ENCODE results near the gene WDR1. TPM values are rescaled to one million over a fixed set of nuclear protein-coding genes. Genes with fewer than 3 reads are reported as not detected.
A peak's percentile ranks its signal among the peaks of the same experiment; 100 is the strongest.

The WDR1 gene
- total and polyA plus RNA-seq, 2 of the 13 experiments (the other 11 are each of a cell fraction or from before 2014, with no cell fraction given) = 106 to 198 TPM

DNA sequence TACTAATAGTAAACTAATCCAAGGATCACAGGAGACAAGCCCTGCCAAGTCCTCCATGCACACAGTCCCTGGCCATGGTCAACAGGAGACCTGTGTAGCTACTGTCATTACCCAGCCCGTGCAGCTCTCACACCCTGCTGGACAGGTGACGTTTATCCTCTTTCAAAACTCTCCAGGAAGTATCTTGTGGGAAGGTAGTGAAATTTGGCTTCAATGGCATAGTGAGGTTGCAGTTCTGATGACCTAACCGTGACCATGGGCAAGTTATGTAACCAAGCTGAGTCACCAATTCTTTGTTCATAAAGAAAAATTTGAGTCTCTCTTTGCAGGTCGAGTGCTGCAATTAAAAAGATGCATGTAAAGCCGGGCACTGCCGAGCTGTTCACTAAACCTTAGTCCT lies 84.0 kb downstream of the WDR1 start (continued):
- TF ChIP-seq, protein P1, sequence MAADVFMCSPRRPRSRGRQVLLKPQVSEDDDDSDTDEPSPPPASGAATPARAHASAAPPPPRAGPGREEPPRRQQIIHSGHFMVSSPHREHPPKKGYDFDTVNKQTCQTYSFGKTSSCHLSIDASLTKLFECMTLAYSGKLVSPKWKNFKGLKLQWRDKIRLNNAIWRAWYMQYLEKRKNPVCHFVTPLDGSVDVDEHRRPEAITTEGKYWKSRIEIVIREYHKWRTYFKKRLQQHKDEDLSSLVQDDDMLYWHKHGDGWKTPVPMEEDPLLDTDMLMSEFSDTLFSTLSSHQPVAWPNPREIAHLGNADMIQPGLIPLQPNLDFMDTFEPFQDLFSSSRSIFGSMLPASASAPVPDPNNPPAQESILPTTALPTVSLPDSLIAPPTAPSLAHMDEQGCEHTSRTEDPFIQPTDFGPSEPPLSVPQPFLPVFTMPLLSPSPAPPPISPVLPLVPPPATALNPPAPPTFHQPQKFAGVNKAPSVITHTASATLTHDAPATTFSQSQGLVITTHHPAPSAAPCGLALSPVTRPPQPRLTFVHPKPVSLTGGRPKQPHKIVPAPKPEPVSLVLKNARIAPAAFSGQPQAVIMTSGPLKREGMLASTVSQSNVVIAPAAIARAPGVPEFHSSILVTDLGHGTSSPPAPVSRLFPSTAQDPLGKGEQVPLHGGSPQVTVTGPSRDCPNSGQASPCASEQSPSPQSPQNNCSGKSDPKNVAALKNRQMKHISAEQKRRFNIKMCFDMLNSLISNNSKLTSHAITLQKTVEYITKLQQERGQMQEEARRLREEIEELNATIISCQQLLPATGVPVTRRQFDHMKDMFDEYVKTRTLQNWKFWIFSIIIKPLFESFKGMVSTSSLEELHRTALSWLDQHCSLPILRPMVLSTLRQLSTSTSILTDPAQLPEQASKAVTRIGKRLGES (CRISPR knock-in tag; IDR thresholded peaks at IDR 0.05; ENCODE audit: borderline replicate concordance) = no peak
- TF ChIP-seq, protein P2, sequence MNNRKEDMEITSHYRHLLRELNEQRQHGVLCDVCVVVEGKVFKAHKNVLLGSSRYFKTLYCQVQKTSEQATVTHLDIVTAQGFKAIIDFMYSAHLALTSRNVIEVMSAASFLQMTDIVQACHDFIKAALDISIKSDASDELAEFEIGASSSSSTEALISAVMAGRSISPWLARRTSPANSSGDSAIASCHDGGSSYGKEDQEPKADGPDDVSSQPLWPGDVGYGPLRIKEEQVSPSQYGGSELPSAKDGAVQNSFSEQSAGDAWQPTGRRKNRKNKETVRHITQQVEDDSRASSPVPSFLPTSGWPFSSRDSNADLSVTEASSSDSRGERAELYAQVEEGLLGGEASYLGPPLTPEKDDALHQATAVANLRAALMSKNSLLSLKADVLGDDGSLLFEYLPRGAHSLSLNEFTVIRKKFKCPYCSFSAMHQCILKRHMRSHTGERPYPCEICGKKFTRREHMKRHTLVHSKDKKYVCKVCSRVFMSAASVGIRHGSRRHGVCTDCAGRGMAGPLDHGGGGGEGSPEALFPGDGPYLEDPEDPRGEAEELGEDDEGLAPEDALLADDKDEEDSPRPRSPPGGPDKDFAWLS (CRISPR knock-in tag; IDR thresholded peaks at IDR 0.05; ENCODE audit: borderline replicate concordance) = no peak
- TF ChIP-seq HNRNPH1 (optimal IDR thresholded peaks at IDR 0.05; ENCODE audit: low read depth, low read length) (no peak), JUN (CRISPR knock-in tag; IDR thresholded peaks at IDR 0.05) (no peak), CBX5 (CRISPR knock-in tag; IDR thresholded peaks at IDR 0.05; ENCODE audit: borderline replicate concordance) (no peak), ZNF703 (CRISPR knock-in tag; IDR thresholded peaks at IDR 0.05; ENCODE audit: borderline replicate concordance) (no peak), ZNF775 (CRISPR knock-in tag; IDR thresholded peaks at IDR 0.05; ENCODE audit: borderline replicate concordance) (no peak), KDM4B (CRISPR knock-in tag; IDR thresholded peaks at IDR 0.05) (no peak)
- TF ChIP-seq, protein P3, sequence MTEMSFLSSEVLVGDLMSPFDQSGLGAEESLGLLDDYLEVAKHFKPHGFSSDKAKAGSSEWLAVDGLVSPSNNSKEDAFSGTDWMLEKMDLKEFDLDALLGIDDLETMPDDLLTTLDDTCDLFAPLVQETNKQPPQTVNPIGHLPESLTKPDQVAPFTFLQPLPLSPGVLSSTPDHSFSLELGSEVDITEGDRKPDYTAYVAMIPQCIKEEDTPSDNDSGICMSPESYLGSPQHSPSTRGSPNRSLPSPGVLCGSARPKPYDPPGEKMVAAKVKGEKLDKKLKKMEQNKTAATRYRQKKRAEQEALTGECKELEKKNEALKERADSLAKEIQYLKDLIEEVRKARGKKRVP (CRISPR knock-in tag; IDR thresholded peaks at IDR 0.05) = no peak
- TF ChIP-seq, protein P4, sequence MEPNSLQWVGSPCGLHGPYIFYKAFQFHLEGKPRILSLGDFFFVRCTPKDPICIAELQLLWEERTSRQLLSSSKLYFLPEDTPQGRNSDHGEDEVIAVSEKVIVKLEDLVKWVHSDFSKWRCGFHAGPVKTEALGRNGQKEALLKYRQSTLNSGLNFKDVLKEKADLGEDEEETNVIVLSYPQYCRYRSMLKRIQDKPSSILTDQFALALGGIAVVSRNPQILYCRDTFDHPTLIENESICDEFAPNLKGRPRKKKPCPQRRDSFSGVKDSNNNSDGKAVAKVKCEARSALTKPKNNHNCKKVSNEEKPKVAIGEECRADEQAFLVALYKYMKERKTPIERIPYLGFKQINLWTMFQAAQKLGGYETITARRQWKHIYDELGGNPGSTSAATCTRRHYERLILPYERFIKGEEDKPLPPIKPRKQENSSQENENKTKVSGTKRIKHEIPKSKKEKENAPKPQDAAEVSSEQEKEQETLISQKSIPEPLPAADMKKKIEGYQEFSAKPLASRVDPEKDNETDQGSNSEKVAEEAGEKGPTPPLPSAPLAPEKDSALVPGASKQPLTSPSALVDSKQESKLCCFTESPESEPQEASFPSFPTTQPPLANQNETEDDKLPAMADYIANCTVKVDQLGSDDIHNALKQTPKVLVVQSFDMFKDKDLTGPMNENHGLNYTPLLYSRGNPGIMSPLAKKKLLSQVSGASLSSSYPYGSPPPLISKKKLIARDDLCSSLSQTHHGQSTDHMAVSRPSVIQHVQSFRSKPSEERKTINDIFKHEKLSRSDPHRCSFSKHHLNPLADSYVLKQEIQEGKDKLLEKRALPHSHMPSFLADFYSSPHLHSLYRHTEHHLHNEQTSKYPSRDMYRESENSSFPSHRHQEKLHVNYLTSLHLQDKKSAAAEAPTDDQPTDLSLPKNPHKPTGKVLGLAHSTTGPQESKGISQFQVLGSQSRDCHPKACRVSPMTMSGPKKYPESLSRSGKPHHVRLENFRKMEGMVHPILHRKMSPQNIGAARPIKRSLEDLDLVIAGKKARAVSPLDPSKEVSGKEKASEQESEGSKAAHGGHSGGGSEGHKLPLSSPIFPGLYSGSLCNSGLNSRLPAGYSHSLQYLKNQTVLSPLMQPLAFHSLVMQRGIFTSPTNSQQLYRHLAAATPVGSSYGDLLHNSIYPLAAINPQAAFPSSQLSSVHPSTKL (CRISPR knock-in tag; IDR thresholded peaks at IDR 0.05) = peak; percentile 69
- TF ChIP-seq, protein P5, sequence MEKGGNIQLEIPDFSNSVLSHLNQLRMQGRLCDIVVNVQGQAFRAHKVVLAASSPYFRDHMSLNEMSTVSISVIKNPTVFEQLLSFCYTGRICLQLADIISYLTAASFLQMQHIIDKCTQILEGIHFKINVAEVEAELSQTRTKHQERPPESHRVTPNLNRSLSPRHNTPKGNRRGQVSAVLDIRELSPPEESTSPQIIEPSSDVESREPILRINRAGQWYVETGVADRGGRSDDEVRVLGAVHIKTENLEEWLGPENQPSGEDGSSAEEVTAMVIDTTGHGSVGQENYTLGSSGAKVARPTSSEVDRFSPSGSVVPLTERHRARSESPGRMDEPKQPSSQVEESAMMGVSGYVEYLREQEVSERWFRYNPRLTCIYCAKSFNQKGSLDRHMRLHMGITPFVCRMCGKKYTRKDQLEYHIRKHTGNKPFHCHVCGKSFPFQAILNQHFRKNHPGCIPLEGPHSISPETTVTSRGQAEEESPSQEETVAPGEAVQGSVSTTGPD (CRISPR knock-in tag; IDR thresholded peaks at IDR 0.05) = peak; percentile 36; the same call in 1 of the 2 replicates
- TF ChIP-seq, protein P6, sequence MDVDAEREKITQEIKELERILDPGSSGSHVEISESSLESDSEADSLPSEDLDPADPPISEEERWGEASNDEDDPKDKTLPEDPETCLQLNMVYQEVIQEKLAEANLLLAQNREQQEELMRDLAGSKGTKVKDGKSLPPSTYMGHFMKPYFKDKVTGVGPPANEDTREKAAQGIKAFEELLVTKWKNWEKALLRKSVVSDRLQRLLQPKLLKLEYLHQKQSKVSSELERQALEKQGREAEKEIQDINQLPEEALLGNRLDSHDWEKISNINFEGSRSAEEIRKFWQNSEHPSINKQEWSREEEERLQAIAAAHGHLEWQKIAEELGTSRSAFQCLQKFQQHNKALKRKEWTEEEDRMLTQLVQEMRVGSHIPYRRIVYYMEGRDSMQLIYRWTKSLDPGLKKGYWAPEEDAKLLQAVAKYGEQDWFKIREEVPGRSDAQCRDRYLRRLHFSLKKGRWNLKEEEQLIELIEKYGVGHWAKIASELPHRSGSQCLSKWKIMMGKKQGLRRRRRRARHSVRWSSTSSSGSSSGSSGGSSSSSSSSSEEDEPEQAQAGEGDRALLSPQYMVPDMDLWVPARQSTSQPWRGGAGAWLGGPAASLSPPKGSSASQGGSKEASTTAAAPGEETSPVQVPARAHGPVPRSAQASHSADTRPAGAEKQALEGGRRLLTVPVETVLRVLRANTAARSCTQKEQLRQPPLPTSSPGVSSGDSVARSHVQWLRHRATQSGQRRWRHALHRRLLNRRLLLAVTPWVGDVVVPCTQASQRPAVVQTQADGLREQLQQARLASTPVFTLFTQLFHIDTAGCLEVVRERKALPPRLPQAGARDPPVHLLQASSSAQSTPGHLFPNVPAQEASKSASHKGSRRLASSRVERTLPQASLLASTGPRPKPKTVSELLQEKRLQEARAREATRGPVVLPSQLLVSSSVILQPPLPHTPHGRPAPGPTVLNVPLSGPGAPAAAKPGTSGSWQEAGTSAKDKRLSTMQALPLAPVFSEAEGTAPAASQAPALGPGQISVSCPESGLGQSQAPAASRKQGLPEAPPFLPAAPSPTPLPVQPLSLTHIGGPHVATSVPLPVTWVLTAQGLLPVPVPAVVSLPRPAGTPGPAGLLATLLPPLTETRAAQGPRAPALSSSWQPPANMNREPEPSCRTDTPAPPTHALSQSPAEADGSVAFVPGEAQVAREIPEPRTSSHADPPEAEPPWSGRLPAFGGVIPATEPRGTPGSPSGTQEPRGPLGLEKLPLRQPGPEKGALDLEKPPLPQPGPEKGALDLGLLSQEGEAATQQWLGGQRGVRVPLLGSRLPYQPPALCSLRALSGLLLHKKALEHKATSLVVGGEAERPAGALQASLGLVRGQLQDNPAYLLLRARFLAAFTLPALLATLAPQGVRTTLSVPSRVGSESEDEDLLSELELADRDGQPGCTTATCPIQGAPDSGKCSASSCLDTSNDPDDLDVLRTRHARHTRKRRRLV (CRISPR knock-in tag; IDR thresholded peaks at IDR 0.05) = no peak
